NCI-H2081 (cell line): ENCODE results near the gene FAM107B.

ENCODE experiments used
- DNase-seq, 2 experiments: peaks; one replicate each; lab custom pipeline; 2025; lab: John Stamatoyannopoulos, UW

FAM107B gene

DNA sequence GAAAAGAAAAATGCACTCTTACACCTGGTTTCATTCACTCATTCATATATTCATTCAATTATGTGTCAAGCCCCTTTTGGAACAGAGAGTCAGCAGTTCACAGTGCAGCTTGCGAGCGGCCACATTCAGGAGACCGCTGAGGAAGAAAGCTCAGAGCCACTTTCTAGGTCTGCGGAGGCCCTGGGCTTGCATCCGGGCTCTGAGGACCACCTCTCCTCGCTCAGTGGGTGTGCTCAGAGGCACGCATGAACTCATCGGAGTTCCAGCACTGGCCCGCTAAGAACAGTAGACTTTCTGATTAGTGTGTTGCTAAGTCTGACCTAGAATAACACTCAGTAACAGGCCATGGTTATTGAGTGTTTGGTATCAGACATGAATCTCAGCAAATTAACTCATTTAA, 1.8 kb upstream of the FAM107B start:
- no peak for DNase-seq

DNA sequence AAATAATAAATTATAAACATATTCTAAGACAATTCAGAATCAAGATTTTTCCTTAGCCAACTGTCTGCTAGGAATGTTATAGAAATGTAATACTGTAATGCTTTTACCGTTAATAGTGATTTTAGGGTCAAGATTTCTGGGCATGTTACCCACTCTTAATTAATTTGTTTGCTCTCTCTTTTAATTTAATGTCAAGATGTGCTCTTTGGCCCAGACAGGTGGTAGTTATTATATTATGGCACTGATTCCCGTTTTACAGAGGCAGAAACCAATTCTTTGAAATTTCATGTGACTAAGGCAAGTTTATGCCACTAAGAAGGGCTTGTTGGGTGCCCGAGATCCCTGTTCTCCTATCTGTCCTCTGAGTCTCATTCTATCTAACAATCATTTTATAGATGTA, 959 bp upstream of the FAM107B start:
- DNase-seq = no peak

DNA sequence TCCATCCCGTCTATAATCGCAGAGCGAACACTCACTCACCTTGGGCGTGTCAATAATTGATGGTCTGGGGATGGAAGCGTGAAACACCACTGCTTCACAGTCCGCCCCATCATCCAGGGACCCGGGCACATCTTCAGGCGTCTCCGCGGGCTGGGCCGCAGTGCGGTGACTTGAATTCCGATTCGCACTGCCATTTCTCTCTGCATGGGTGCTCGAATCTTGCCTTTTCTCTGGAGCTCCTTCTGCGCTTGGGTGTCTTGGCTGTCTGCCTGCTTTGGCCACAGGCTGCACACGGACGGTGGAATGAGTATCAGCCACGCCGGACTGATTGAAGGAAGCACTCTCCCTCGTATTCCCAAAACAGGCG, 500 bp downstream of the FAM107B start:
- DNase-seq = no peak

DNA sequence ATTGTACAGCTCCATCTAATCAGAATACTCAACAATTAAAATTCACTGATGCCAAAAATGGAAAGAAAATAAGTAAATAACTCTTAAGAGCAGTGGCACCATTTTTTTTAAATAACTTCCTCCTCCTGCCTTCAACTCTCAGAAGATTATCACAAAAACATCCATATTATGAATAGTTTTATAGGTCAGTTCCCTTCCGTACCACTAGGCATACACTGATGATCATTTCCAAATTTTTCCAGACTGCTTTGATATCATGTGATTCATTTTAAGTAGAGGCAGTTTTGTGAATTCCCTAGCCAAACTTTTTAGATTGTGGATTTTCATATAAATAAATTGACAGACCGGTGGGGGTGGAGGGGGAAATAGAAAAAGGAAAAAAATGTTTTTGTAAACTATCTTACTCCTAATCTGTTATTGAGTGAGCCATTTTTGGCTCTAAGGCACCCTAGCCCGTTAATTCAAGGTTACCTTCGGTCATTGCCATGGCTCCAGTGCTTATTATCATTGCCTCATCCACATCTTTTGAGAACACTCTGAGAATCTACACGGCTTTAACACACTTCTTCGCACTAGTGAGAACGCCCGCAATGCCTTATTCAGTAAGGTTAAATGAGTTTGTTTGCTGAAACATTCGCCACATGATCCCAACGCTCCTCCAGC, 1.0 kb downstream of the FAM107B start:
- DNase-seq = no peak

DNA sequence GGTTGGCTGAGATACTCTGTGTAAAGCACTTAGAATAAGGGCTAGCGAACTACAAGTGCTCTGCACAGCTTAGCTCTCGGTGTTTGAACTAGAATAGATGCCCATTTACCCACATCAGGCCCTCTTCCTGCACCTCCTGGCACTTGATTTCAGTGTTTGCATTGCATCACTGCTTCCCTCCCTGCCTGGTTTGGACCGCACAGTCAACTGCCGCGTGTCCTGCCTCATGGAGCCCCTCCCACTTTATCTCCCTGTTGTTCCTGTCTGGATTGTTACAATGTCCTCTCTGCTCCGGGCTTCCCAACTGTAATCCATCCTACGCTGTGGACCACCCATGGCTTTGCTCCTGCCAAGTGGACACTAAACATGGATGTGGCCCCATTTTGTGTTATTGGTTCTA, 2.3 kb downstream of the FAM107B start:
- no peak for DNase-seq

DNA sequence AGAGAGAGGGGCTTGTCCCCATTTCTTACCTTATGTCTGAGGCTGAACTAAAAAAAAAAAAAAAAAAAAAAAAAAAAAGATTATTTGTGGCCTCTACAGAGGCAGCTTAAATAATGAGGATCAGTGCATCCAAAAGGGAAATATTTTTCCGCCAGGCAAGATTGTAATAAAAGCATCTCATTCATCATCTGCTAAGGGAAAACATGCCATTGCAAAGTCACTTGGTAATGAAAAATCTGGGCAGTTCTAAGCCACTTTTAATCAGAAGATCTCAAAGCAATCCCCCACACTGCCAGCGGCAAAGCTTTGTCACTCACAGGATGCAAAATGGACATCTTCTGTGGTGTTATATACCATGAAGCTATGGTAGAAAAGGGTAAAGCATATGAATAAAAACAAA, 3.8 kb downstream of the FAM107B start:
- no peak for DNase-seq

DNA sequence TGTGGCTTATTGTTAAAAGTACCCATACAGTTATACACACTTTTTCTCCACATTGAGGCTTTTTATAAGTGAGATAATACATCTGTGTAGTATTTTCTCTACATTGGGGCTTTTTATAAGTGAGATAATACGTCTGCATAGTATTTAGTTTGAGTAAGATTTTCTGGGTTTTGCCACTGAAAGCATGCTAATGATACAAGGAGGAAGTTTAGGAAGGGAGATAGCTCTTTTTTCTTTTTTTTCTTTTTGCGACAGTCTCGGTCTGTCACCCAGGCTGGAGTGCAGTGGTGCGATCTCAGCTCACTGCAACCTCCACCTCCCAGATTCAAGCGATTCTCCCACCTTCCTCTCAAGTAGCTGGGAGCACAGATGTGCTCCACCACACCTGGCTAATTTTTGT, 13.3 kb downstream of the FAM107B start:
- DNase-seq = no peak

DNA sequence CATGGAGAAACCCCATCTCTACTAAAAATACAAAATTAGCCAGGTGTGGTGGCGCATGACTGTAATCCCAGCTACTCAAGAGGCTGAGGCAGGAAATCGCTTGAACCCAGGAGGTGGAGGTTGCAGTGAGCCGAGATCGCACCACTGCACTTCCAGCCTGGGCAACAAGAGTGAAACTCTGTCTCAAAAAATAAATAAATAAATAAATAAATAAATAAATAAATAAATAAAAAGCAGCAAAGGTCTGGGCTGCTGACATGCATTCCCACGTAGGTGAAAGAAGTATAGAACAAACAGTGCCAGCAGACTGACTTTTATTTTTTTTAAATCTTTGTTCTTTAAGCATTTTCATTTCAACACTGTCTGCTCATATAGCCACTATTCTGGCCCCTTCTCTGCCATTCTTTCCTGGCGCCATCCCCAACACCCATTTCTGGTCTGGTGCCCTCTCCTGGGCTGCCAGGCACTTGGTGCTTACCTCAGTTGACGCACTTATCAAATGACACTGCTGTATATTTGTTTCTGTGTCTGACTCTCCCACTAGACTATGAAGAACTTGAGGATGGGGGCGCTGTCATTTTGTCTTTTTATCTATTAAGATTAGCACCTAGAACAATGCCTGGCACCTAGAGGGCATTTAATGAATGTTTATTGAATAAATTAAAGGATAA, 15.6 kb downstream of the FAM107B start:
- DNase-seq = peak in 1 of 2 experiments; percentile 1

DNA sequence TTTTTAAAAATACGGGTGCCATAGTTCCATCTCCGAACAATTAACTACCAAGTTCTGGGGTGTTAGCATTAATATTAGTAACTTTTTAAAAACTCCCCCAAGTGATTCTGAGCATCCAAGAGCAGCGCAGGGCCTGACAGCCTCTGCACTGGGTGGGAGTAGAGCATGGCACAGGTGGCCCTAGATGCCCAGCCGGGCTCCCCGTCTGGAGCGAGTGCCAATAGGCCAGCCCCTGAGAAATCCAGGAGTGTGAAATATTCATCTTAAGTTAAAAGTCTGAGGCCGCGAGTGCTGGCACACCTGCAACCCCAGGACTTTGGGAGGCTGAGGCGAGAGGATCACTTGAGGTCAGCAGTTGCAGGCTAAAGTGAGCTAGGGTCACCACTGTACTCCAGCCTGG, 16.2 kb downstream of the FAM107B start:
- no peak for DNase-seq

DNA sequence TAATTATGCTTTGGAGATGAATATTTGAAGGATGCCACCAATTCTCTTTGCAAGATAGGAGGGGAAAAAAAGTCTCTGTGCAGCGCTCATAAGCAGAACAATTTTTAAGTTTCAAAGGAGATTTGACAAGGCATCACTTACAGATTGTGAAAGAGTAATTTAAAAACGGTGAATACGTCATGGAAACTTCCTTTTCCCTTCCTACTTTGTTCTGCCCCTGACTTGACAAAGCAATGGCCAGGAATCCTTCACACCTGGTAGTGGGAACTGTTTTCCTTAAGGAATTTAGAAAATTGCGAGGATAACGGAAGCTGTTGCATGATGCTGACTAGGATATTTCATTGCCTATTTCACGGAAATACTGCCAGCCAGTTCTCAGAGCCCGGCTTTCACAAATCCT, 16.7 kb downstream of the FAM107B start:
- no peak for DNase-seq

DNA sequence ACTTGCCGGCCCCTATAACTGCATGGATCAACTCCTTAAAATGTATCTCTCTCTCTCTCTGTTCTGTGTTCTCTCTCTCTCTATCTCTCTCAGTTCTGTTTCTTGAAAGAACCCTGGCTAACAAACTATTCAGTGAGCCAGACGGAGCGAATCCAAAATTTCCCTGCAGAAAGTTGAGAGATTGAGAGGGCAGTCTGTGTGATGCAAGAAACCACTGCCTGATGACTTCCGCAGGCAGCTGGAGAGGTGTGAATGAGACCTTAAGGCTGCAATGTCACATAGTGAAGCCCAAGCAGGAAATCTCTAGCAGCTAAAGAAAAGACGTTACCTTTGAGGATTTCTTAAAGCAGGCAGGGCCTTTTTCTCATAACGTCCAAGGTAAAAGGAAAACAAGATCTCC, 17.3 kb downstream of the FAM107B start:
- DNase-seq = no peak

DNA sequence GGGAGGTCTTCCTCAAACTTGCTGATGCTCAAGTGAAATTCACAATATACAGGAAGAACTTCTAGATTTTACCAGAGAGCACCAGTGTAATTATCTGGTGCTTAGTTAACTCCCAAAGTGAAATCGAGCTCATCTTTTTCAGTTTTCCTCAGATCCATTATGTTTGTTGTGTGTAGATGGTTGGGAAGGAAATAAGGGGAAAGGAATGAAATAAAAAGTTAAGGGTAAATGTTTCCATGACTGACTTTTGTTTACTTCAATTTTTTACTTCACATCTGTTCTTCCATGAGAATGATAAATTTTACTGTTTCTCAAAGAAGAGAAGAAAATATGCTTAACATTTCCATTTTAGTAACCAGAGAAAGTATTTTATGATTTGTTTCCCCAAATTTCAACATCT, 21.3 kb downstream of the FAM107B start:
- DNase-seq = no peak

DNA sequence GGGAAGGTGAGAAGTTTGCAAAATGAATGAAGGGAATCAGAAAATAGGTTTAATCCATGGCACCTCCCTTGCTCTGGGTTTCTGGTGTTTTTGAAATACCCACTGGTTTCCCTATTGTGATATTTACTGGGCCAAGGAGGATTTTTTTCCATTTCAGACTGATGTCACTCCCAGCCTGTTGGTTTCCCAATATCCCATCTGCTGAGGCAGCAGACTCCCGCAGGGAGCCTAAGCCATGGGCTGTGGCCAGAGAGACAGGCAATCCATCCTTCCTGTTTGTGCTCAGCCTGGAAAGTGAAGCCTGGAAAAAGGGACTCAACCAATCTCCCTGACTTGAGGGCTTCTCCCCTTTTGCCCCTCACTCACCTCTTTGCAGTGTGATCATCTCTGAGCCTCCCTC, 22.8 kb downstream of the FAM107B start:
- DNase-seq = no peak

DNA sequence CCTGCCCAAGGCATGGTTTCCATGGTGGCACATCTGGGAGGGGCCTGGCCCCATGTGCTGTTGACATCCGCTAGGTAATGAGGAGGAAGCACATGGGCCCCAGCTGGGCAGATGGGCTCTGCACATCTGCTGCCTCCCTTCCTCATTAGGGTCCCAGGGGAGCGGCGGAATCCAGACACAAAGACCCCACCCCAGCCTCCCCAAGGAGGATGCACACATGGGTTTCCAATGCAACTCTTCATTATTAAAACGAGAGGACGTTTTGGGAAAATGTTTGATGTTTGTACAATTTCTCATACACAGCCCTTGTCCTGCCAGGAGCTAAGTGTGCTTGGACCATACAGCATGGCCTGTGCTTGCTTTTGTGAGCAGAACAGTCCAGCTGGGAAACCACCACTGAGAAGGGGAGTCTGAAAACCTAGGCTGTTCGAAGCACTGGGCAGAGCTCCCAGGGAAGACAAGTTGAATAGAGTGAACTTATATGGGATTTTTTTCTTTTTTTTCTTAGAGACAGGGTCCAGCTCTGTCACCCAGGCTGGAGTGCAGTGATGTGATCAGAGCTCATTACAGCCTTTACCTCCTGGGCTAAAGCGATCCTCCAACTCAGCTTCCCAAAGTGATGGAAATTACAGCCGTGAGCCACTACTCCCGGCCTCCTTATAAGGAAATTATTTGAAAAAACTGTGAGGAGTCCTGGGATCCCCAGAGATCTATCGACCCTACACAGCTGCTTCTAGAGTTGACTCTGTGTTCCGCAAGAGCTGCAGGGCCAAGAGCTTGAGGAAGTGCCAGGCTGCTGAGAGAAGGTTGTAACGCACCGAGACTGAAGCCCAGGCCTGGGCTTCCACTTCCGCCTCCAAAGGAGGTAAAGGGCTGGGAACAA, 23.4 kb downstream of the FAM107B start:
- no peak for DNase-seq

DNA sequence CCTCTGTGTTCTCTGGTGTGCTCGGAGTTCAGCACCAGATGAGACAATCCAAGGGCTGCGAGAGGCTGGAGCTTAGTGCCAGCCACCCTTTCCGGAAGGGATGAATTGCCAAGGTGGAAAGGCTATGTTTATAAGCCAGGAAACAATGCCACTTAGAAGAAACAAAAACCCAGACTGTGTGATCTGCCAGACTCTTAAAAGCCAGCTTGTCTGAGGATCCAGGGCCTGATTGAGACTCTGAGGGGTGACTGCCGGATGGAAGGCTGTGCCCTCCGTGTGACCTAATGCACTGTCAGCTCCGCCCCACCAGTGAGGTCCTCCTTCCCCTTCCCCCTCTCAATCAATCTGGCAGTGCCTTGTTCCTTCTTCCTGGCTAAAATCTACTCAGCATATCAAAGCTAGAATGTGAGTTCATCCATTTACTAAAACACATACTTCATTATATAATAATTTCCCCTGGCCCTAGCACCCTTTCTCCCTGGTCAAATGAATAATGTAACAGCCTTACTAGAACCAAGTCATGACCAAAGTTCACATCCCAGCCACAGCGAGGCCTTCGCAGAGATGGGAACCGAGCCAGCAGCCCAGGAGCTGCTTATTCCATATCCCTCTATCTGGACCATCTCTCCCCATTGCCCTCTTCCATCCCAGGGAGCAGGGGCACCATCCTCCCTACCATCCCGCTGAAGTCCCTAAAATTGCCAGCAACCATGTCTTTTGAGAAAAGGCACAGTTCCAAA, 25.5 kb downstream of the FAM107B start:
- no peak for DNase-seq

DNA sequence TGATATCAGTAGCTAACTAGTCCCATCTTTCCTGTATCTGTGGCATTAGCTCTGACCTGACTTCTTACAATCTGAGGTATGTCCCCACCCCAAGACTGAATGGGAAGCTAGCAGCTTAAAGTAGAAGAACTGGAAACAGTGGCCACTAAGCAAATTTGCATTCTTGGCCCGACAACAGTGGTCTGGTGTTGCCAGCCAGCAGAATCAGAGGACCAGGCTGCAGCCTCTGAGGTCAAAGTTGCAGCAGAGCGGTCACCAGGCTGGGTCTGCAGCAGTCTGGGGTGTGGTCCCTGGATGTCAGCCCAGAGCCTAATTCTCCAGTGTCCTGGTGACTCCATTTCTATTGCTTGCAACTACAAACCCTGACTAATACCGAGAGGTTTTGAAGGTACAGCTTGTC, 26.3 kb downstream of the FAM107B start:
- DNase-seq = no peak

DNA sequence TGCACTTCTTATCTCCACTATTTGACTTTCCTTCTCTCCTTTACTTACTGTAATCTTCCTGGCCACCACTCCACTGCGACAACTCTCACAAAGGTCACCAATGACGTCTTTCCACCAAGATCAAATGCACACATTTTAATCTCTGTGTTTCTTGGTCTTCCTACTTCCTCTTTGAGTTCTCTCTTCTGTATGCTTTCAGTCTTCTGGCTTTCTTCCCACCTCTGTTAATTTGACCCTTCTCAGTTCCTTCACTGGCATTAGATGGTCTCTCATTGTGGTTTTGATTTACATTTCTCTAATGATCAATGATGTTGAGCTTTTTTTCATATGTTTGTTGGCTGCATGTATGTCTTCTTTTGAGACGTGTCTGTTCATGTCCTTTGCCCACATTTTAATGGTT, 31.9 kb downstream of the FAM107B start:
- DNase-seq = no peak

DNA sequence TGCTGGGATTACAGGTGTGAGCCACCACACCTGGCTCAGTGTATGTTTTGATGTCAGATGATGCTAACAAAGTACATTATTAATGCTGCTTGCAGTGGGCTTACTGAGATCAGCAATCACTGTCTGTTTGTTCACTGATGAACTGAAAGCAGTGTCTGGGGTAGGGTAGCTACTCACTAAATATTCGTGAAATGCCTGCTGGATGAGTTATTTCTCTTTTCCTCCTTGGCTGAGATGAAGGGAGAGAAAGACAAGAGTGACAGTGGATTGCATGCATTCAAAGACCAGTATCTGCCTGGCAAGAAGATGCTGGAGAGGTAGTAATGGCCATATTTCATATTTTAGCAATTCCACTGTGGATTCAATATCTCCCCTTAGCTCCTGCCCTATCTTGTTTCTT, 32.3 kb downstream of the FAM107B start:
- DNase-seq = no peak

DNA sequence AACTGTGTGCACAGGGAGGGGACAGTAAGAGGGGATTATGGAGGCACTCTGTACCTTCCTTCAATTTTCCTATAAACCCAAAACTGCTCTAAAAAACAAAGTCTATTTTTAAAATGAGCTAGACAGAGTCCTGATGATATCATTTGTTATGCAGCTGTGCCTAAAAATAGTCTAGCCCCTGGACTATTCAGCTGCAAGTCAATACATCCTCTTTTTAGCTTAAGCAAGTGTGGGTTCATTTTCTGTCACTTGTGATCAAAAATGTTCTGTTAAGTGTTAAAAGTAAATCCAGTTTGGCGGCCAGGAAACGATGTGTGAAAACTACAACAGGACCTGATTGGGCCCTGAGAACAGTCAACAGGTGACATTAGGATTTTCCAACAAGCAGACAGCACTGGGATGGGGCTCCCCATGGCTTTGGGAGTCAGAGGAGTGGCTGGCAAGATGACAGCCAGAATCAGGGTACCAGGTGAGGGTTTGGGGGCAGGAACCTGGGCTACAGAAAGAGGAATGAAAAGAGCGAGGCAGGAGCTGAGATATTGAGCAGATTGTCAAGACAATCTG, 33.9 kb downstream of the FAM107B start:
- no peak for DNase-seq

DNA sequence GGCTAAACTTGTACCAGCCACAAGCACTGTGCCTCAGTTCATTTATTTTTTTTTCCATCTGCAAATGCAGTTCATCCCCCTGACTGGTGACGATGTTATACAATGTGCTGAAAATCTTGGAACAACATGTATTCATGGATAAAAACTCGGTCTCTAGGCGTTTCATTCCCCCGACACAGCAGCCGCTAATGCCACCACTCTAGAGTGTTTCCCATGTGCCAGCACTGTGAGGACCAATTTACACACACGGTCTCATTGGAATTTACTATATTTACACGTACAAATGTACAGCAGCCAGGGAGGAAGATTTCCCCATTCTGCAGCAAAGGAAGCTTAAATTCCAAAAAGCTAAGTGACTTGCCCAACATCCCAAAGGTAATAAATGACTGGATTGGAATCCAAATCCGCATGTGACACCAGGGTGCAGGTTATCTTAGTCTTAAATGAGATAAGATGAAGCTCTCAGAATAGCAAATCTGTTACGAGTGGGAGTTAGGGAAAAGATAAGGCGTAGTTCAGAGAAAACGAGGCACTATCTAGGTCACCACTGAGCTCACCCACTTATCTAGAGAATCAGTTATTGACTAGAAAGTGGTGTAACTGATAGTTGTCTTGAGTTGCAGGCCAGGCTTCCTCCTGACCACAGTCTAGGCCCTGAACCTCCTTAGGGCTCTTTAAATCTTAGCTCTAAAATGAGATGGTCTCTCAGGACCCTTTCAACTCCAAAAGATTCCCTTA, 36.7 kb downstream of the FAM107B start:
- DNase-seq = no peak

DNA sequence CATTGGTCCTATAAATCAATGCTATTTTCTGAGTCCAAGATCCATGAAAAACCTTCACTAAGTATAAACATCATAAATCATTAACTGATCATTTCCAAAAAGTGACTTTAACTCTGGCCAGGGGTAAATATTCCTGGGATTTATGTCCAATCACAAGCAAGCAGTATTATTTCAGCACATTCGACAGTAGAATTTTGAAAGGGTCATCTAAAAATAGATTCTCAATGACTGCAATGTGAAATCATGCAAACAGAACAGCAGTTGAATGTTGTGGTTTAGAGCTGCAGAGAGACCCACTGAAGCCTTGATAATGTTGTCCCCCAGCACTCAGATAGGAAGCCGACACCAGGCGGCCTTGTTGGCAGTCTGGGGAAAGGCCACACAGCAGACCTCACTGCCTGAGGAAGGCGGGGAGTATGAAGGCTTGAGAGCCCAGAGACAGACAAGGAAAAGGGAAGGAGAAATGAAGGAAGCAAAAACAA, 38.1 kb downstream of the FAM107B start:
- DNase-seq = no peak
